GM21576 (cell line): Measurements from ENCODE around the gene C1orf52.
"Not testable (repeated sequence)": the region's sequence is repeated elsewhere in the genome, so short reads cannot be mapped to it uniquely, and the experiment has no call there.

Experiments used
- ATAC-seq: cut with Tn5 transposase; IDR thresholded peaks from one replicate; pipeline ENCODE4 v1.9.1; 2021; ENCODE audit warnings: mild to moderate bottlenecking, moderate library complexity; ENCODE audit not compliant: unreplicated experiment

C1orf52 gene

DNA sequence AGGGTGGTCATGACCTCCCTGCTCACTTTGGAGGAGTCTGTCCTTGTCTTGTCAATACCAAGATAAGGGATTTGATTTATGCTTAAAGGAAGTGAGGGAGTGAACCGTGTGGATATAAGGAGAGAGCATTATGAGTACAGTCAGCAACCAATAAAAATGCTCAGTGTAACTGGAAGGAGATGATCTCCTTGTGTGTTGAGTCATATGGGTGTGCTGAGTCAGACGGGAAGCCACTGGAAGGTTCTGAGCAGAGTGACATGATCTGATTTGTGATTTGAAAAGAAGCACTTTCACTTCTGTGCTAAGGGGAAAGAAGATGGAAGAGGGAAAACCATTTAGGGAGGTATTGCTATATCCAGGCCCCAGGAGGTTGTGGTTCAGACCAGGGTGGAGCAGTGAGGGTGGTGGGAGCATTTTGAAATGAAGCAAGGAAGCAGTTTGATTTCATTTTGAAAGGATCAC lies 19.4 kb upstream of the C1orf52 start:
- peak; percentile 18 for ATAC-seq

DNA sequence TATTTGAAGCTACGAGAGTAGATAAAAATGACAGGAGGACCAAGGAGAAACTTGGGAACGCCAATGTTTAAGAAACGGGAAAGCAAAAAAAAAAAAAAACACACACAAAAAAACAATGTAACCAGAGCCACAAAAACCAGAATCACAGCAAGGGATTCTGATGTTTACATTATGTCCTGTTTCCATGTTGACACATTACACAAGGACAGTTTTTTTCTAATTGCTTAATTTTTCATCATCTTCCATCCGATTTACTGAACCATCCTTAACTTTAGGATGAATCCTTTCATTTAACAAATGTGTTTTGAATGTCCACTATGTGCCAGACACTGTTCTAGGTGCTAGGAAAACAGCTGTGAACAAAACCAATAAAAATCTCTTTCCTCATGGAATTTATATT lies 18.3 kb upstream of the C1orf52 start:
- ATAC-seq = no peak

DNA sequence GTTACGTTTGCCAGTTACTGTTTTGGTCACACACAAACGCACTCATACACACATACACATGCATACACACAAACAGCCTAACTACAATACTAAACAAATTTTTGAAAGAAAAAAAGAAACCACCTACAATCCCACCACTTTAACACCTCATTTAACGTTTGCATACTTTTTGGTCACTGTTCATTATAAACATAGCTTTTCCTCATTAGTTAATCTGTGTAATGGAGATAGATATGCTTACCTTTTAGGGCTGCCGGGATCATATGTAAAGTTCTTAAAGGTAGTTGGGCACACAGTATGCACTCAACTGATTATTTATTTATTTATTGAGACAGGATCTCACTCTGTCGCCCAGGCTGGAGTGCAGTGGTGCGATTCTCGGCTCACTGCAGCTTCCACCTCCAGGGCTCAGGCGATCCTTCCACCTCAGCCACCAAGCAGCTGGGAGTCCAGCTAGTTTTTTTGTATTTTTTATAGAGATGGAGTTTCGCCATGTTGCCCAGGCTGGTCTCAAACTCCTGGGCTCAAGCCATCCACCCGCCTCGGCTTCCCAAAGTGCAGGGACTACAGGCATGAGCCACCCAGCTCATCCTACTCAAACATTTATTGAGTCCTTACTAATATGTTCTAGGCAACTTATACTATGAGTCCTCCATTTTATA lies 17.6 kb upstream of the C1orf52 start:
- ATAC-seq = no peak

DNA sequence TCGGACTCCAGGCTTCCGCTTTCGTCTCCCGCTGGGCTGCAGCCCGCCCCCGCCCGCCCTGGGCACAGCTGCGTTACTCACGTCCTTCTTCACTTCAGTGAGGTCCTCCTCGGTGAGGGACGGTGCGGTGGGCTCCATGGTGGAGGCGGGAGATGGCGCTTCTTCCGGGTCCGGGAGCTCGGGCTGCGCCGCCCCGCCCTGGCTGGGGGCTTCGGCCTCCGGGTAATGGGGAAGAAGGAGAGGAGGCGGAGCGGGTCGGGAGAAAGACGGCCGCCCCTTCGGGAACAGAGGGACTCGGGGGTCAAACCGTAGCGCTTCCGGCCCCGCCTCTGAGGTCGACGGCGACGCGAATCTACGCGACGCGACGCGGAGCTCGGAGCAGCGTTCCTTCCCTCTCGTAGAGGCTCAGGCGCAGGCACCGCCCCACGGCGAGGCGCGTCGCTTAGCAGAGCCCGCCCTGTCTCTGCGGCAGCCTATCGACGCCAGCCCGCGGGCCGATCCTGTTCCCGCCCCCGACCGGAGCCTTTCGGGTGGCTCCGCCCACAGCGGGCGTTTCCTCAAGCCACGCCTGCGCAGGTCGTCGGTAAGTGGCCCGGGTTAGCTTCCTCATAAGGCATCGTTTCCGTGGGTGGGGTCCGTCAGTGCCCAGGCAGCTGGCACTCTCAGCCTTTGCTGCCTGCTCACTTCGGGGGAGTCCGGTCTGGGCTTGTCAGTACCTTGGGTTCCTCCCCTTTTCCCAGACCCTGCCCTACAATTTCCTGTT lies 16.9 kb upstream of the C1orf52 start, which contains the start of gene BCL10:
Gene BCL10 (minus strand): TSS at position 418 of the 763 bp plus-strand sequence. CDS start 280 bp downstream, at position 138.
- peak; percentile 95 for ATAC-seq

DNA sequence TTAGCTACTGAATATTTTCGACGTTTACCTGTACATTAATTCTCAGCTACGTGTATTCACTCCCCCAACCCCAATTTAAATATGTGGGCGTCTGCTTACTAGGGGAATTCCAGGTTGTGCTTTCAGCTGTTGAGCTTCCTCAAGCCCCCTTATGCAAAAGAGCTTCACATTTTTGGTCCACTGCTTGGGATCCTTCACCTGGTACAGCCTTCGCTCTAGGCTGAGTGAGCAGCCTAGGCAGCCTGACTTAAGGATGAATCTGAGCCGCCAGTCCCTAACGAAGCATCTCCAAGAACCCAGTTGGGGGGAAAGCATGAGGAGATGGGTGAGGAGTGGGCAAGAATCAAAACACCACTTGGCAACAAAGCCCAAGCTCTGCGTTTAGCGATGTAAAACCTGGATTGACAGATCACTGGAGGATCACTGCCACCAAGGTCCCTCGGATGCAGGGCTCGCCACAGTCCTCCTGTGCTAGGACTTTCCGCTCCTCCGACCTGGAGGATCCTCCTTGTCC lies 16.3 kb upstream of the C1orf52 start:
- no peak for ATAC-seq

DNA sequence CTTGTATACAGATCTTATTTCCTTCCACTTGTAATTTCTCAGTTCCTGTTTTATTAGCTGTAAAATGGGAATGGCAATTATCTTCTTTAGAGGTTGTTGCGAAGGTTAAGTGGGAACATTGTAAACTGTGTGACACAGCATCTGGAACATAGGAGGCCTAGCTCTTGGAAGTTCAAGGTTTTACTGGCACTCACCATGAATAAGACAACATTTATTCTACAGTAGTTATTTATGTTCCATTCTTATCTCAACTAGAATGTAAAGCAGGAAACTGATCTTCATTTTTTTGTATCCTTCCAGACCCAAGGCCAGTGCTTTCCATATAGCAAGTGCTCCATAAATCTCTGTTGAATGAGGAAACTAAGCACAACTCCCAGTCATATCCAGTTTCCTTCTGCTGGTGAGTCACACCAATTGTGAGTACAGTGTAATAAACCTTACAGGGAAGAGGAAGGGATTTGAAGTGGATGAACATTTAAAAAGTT lies 15.5 kb upstream of the C1orf52 start:
- ATAC-seq = no peak

DNA sequence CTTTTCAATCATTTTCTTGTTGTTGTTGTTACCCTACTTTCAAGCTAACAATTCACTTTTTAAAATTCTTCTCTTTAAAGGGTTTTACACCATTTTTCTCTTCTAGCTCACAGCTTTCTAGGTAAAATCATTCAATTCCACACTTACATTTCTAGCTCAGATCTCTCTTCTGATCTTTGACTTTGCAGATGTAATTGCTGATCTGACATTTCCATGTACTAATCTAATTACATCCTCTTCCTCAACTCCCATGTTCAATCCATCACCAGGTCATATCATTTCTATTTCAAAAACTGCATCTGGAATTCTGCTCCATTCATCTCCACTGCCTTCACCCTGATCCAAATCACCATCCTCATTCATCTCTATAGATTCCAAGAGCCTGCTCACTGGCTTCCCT lies 13.9 kb upstream of the C1orf52 start:
- ATAC-seq = no peak

DNA sequence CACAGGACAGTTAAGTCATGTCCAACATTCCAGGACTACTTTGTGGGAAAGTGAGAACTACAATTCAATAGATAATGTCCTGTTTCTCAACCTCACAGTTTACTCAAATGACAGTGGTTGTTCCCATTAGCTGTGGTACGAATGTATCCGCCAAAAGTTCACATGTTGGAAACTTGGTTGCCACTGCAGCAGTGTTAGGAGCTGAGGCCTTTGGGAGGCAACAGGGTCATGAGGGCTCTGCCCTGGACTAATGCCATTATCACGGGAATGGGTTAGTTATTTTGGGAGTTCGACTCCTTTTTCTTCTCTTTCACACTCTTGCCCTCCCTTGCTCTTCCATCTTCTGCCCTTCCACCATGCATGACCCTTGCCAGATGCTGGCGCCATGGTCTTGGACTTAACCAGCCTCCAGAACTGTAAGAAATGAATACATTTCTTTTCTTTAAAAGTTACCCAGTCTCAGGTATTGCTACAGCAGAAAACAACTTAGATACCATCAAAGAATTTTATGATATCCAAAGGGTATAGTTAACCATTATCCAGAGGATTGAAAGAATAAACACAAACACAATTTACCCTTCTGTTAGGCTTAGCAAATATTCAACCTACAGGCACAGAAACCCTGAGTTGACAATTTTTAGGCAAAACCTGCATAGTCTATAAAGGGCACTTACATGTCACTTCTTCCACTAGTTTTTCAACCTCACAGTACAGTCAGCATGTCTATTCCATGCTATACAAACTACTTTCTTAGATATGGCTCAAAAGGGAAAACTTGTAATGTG lies 9.5 kb upstream of the C1orf52 start:
- no peak for ATAC-seq

DNA sequence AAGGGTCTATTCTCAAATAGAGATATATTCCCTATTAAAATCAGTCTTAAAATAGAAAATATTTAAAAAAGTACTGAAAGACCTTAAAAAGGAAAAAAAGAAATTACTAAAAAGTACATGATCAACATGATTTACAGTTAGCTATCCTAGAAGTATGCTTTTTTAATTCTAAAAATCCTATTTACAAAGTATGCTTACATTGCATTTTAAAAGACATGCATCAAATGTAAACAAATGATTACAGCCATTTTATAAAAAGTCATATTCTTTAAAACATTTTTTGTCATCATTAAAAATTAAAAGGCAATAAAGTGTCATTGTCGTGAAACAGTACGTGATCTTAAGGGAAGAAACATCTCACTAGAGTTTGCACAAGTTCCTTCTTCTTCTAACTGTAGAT lies 7.9 kb upstream of the C1orf52 start:
- no peak for ATAC-seq

DNA sequence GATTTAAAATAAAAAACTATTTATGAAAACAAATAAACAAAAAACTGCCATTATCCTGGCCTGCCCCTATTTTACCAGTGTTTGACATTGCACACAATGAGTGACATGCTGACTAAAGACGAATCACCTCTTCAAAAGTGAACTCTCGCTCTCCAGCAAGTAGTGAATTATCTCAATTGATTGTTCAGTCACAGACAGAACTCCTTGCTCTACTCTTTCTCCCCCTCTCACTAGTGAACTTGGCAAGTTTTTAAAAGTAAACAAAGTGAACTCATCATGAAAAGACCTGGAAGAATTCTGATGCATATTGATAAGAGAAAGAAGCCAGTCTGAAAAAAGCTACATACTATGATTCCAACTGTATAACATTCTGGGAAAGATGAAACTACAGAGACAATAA lies 4.7 kb upstream of the C1orf52 start:
- no peak for ATAC-seq

DNA sequence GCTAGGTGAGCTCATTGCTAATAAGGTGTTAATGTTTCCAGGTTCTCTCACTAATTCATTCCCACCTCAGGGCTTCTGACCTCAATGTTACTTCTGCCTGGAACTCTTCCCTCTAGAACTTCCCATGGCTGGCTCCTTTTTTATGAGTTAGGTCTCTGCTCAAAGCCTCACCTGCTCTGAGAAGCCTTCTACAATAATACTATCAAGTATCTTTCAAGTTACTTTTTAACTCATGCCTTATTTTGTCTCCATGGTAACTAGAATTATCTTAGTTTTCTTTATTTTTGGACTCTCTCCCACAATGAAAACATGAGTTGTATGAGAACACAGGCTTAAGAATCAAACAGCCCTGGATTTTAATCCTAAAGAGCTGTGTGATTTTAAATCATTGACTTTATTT lies 3.5 kb upstream of the C1orf52 start:
- no peak for ATAC-seq

DNA sequence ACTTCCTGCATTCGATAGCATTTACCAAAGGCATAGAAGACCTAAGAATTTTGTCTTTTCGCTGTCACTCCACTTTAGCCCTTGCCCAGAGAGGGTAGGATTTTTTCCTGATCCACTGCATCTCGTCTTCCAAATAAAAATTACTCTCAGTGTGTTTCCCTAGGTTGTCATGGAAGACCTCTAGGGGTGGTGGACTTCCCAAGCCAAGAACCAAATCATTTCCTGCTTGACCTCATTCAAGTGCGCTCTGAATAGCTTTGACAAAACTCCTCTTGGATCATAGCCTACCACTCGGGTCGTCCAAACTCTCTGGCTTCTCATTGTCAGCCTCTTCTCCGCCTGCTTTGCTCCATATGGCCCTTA lies 431 bp upstream of the C1orf52 start:
- ATAC-seq = no peak

DNA sequence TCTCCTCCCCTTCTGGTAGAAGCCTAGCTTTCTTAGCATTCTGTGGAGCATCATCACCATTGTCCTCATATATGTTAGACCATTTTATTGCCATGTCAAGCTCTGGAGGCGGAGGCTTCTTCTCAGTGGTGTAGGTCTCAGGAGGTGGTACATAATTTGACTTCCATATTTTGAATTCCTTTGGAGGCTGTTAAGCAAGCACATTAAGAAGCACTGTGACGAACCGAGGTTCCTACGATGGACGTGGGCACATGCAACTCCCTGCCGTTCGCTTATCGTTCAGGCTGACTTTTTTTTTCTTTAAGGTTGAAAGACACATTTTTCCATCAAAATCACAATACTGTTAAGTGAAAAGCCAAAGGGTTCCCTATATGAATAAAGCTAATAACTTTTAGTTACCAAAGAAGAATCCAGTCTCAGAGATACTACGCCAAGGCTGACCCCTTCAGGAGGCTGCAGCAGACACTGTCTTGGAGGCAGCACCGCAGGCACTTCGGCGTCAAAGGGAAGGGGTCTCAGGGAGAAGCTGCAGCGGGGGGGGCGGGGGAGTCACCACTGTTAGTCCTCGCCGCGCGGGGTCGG lies 835 bp downstream of the C1orf52 start:
- no peak for ATAC-seq

DNA sequence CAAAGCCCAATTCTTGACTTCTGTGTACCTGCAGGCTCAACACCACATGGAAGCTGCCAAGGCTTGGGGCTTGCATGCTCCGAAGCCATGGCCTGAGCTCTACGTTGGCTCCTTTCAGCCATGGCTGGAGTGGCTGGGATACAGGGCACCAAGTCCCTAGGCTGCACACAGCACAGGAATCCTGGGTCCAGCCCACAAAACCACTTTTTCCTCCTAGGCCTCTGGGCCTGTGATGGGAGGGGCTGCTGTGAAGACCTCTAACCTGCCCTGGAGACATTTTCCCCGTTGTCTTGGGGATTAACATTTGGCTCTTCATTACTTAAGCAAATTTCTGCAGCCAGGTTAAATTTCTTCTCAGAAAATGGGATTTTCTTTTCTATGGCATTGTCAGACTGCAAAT lies 10.4 kb downstream of the C1orf52 start:
- not testable (repeated sequence) for ATAC-seq

DNA sequence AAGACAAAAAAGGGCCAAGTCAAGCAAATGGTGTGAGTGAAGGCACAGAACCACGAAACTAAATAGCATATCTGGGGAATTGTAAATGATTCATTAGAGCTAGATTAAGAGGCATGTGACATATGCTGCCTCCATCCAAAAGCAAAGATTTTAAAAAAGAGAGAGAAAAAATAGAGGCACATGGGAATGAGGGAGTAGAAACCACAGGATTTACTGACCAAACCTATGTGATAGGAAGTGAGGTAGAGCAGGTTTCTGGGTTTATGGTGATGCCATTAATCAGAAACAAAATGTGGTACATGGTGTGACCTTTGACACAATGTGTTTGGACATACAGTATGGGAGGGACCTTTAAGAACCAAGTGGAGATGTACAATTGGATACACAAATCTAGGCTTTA lies 13.6 kb downstream of the C1orf52 start:
- ATAC-seq = no peak

DNA sequence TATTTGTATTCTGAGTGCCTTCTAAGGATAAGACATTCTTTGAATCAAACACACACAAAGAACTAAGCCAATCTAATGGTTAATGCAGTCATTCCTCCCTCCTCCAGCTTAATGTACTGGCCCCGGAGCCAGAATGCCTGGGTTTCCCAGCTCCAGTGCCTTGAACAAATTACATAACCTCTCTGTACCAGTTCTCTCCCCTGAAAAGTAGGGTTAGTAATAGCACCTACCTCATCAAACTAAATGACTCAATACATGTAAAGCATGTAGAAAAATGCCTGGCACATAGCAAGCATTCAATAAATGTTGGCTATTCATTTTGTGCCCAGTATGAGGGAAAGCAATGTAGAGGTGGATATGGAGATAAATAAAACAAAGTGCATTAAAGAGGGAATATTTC lies 14.0 kb downstream of the C1orf52 start:
- ATAC-seq = no peak

DNA sequence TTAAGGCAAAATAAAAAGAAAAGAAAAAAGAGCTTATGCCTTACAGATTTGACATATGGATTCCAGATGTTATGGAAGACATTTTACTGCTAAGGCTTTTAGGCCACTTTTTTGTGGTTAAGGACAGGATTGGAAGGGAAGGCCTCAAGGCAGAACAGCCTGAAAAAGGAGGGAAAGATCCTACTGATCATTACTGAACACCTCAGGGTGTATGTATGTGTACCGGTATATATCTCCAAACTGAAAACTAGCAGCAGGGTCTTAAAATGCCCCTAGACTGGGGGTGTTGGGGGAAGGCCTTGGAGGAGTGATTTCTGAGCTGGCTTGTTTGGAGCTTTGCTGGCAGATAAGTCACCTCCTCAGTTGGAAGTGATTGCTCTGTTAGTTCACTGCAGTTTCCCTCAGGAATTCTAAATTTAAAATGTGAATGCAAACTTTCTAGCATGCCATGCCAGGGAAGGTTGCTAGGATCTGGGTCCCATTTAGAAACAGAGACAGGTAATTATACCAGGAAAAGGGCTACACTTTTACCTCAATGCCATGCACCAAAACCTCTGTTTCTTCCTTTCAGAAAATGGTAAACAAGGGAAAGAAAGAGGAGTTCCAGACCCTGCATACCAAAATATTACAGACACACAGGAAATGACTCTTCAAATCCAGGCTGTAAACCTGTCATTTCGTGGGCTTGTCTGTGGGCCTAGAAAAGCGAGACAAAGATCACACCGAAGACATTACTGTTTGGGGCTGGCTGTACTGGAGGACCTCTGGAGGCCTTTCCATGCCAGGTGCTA lies 15.0 kb downstream of the C1orf52 start:
- no peak for ATAC-seq

DNA sequence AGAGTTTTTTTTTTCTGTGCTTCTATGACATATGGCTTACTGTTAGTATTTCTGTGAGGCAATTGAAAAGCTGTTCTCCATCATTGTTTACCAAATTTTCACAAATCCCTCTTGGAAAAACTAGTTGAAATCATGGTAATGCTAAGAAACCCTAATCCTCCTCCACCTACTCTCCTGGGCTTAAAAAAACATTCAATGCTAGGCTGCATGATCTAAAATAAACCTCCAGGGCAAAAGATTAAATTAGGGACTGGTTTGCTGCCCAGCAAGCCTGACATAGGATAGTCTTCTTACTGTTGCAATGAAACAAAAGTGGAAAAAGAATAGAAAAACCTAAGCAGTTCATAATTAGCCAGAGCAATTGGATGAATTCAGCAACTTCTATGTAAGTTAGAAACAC lies 16.1 kb downstream of the C1orf52 start:
- no peak for ATAC-seq

DNA sequence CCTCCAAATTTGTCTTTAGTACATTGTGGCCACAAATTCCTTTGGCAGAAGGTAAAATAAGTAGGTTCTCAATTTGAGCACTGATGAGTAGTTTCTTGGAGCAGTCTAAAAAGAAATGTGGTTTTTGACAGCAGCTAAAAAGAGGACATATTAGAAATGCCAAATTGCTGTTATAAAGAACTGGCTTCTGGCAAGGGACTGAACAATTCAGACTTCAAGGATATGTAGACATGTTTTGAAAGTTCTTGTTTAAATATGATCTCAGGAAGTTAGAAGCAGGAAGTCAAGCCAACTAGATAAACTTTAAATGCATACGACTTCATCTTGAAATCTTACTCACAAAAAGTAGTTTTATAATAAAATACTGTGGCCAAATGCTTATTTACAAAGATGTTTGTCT lies 18.8 kb downstream of the C1orf52 start:
- ATAC-seq = no peak

DNA sequence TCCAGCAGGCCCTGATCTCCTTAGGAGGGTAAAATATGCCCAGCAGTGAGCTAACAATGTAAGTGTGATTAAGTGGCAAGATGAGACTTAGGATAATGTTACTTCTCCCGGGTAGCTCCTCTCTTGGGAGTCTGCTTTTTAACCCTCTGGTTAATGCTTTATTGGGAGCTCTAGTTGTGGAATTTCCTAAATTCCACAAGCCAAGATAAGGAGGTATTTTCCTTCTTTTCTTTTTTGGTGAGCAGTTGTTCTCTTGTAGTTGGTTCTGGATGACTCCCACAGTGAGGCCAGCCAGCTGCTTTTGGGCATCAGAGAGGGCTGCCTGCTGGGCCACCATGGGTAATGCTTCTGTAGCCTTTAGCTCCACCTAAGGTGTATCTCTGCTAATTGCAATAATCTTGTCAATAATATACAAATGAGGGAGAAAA lies 19.3 kb downstream of the C1orf52 start:
- ATAC-seq = no peak
